GM19324 (cell line): ENCODE results near the gene MYPN.
A peak's percentile ranks its signal among the peaks of the same experiment; 100 is the strongest.
"Not testable (repeated sequence)": the region's sequence is repeated elsewhere in the genome, so short reads cannot be mapped to it uniquely, and the experiment has no call there.

ENCODE experiments used
- ATAC-seq: cut with Tn5 transposase; IDR thresholded peaks from one replicate; pipeline ENCODE4 v1.9.1; 2021; ENCODE audit warnings: mild to moderate bottlenecking, moderate library complexity; ENCODE audit not compliant: unreplicated experiment, low FRiP score

The MYPN gene

DNA sequence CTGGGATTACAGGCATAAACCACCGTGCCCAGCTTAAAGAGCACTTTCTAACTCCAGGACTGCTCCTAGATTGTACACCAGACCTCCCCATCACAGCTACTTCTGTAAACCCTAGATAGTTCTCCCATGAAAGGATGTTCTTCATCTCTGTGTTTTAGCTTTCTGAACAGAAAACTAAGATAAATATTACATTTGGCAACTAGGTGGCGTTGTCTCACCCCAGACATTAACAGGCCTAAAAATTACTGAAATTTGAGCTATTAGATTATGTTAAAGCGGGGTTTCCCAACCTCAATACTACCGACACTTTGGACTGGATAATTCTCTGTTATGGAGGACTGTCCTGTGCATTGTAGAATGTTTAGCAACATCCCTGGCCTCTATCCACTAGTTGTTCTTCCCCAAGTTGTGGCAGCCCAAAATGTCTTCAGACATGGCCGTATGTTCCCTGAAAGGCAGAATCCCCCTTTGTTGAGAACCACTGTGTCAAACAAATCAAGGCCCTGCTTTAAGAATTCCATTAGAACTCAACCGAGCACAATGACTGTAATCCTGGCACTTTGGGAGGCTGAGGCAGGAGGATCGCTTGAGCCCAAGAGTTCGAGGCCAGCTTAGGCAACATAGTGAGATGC, 103.5 kb downstream of the MYPN start:
- no peak for ATAC-seq

DNA sequence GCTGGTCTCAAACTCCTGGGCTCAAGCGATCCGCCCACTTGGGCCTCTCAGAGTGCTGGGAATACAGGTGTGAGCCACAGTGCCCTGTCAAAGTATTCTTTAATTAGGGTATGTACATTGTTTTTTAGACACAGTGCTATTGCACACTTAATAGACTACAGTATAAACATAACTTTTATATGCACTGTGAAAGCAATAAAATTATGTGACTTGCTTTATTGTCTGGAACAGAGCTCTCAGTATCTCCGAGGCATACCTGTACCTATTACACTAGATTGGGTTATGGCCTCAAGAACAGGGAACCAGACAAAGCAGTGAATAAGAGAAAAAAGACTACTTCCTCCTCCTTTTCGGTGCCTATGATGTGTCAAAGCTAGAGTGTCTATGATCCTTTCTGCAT, 109.5 kb downstream of the MYPN start:
- no peak for ATAC-seq

DNA sequence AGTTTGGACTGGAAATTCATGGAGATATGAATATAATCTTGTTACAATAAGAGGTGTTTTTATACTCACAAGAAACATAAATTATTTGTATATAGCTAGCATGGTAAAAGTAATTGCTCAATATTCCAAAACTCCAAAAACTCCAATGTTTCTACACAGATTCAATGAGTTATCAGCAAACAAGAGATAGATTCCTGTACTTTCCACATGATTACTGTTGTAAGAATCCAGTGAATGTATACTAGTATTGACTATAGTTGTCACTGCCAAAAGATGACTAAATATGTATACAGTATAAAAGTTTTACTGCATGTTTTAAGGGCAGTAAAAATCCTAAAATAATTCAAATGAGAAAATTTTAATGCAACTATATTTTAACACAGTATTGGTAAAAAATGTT, 111.9 kb downstream of the MYPN start:
- no peak for ATAC-seq

DNA sequence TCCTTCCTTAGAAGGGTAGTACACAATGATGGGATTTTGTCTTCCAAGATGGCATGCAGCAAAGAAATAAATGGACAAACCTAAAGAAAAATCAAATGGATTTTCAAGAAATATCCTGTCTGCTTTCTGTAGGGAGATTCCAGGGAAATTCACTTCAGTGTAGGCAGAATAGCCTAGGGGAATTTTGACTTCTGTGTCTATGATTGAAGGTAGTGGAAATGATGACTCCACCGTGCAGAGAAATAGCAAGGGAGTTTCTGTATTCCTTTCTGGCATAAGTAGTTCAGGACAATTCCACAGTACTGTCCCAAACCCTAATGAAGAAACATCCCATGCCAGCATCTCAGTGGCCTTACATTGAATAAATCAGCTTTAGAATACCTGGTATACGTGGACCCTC, 113.1 kb downstream of the MYPN start:
- no peak for ATAC-seq

DNA sequence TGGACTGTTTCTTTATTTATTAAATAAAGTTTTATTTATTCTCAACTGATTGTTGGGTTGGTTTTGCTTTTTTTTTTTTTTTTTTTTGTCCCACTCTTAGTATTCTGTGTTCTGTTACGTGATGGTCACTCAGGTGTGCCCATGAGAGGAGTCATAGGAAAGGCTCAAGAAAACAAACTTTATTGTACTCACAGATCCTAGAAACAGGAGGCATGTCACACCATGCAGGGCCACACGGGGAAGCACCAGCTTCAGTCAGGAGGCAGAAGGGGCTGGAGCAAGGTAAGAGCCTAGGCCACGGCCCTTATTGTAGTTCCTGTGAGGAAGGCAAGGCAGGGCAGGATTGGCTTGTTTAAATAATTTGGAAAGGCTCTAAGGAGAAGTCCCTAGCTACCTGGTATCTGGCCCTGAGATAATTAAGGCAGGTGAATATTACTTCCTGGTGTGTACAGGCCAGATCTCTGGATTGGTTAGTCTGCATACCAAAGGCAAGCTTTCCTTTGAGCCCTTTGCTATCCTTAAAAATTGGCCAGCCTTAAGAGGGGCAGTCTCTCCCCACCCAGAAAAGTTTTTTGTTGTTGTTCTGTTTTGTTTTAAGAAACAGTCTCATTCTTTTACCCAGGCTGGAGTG, 114.4 kb downstream of the MYPN start:
- no peak for ATAC-seq

DNA sequence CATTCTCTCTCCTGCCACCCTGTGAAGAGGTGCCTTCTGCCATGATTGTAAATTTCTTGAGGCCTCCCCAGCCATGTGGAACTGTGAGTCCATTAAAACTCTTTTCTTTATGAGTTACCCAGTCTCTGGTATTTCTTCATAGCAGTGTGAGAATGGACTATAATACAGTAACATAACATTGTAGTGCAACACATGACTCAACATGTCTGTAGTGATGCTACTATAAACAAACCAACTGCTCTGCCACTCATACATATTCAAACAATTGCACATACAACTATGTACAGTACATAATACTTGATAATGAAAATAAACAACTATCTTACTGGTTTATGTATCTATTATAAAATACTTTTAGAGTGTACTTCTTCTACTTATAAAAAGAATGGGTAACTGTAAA, 115.5 kb downstream of the MYPN start:
- no peak for ATAC-seq

DNA sequence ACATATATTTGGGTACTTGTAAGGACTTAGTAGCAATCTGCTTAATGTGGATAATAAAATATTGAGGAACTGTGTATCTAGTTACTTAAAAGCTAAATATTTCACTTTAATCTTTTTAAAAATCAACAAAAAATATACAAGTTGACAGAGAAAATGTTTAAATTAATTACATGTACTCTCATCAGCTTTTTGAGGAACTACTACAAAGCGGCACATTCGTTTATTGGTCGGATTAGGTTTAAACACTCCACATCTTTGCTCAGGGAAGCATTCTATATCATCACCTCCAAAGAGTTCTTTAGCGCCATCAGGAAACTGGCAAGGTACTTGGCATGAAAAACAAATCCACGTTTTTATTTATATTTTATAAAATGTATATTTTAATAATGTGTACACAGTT, 121.0 kb downstream of the MYPN start:
- ATAC-seq: no peak

DNA sequence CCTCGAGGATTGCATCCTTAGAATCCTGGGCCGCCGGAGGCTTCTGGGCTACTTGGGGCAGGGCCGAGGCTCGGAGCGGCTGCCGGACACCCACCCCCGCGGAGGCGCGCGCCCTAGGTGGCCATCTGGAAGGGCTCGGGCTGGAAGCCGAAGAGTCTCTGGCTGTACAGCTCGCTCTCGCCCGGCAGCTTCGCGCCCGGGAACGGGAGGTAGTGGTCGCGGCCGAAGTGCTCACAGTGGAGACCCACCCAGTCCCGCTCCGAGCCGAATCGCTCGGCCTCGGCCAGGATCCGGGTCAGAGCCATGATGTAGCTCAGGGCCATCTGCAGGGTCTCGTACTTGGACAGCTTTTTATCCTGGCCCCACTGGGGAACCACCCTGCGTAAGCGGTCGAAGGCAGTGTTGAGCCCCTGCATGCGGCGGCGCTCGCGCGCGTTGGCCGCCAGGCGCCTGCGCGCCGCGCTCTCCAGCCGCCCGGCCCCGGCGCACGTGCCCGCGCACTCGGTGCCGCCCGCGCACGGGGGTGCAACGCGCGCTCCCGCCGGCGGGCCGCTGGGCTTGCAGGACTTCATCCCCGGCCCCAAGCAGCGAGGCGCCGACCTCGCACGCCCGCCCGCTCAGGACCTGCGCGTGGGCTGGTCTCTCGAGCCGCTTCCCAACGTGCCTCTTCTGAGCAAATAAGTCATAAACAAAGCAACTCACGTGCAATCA, 122.0 kb downstream of the MYPN start:
- peak; percentile 88 for ATAC-seq

DNA sequence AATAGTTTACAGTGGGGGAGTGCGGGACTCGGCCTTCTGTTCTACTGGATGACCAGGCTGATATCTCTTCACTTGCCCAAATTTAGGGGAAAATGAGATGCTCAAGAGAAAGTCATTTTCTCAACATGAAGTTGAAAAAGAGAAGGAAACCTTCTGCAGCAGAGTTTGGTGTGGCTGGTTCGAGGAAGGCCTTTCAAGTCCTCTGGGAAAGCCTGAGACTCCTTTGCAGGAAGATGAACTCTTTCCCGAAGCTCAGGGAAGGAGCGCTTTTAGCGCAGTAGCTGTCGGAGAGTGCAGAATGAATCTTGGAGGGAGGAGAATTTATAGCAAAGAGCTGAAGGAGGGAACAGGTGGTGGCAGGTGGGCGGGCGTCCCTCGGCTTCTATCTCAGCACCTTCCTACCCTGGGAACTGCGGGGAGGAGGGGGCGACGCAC, 122.5 kb downstream of the MYPN start, which contains the start of gene ATOH7:
Gene ATOH7, minus strand, starts transcription at position 297 of the 435 bp plus-strand sequence. CDS start 436 bp downstream, outside the sequence.
- no peak for ATAC-seq

DNA sequence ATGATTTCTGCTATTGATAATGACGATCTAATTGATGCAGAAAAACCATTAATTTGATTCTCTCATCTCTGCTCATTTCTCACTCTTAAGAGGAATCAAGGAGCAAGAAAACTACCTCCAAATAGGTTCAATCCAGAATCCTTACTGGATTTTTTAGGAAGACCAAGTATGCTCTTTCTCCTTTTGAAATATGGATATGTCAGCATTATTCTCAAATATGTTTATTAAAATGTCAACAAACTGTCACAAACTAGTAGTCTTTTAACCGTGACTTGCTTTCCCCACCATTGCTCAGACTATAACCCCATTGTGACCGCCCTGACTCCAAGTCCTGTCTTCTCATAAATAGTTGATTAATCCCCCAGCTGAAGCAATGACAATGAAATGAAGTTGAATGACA, 123.8 kb downstream of the MYPN start:
- no peak for ATAC-seq

DNA sequence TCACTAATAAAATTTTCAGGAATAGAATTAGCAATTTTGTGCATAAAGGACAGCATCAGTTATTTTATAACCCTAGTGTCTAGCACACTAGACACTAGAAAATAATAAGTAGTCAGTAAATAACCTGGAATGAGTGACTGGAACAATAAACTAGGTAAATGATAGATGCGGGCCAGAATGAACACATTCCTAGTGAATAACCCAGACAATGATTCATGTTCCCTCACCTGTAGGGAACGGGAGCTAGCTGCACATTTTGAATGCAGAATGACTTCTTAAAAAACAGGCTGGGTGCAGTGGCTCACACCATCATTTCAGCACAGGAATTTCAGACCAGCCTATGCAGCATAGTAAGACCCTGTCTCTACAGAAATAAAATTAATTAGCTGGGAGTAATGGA, 125.8 kb downstream of the MYPN start:
- no peak for ATAC-seq

DNA sequence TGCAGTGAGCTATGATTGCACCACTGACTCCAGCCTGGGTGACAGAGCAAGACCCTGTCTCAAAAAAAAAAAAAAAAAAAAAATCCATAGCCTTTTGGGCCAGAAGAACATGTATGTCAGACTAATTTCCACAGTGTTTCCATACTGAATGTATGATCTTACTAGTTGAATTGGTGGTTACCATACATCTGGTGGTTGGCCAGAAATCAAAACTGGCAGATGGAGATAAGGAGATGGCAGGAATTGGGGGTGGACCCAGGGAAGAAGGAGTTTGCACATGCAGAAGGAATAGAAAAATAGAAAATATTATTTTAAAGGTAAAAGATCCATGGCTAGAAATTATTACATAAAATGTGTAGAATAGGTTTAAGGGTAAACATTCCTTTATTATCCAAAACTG, 126.3 kb downstream of the MYPN start:
- no peak for ATAC-seq

DNA sequence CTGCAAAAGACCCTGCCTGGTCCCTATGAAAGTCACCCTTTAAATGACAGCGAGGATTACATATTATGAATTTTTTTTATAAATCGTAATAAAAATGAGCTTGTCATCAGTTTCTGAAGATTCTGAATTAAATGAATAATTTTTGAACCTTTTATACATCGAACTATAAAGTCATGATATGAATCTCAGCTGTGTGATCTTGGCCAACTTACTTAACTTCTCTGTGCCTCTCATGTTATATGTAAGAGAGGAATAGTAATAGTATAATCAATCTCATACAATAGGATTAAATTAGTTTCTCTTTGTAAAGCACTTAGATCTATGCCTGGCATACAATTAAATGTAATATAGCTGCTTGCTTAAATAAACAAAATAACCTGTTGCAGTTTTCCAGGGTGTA, 127.9 kb downstream of the MYPN start:
- ATAC-seq: no peak

DNA sequence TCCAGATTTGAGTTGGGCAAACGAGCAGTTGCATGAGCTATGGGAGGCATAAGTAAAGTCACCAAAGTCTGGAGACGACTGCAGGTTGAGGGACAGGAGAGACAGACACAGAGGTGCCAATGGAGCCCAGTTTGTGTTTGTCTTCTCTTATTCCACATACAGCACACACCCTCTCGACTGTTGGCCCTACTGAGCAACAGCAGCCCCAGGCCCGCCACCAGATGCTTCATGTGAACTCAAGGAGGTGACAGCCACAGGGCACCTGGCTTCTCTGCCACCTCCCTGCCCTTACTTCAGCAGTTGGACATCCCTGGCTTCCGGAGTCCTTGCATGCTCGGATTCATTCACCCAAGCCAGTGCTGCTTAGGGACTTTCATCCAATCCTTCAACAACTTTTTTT, 129.1 kb downstream of the MYPN start:
- no peak for ATAC-seq

DNA sequence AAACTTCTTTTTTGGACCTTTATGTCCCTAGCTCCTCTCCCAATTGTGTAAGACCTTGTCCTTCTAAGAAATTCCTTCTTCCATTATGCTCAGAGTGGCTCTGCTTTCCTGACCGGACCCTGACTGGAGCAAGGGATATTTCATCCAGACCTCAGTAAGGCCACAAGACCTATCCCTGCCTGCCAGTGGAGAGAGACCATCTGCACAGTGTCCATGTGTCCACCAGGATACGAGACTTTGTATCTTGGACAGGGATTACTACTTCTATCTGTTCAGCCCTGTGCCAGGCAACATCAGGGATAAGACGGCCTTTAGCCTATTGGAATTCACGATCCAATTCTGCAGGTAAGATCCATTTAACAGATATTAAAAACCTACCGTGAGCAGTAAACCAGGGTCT, 129.8 kb downstream of the MYPN start:
- no peak for ATAC-seq

DNA sequence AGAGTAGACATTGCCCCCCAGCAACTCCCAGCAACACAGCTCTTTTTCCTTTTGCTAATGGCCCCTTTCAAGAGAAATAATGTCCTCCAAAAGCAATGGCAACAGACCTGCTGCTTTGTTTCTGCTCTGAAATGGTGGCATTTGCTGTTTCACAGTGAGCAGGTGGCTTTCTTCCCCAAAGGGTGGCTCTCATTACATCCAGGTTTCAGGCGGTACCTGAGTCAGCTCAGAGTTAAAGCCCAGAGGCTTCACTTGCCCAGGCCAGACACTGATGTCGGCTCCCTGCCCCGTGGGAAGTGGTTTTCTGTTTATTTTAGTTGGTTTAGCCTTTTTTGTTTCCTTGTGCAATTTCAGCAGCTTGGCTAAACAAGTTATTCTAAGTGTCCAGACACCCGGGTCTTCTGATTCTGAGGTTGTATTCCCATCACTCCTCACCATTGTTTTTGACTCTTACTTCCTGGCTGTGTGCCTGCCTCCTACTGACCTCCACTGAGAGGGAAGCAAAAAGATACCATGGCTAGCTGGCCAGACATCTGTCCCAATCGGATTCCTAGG, 130.4 kb downstream of the MYPN start:
- ATAC-seq: no peak

DNA sequence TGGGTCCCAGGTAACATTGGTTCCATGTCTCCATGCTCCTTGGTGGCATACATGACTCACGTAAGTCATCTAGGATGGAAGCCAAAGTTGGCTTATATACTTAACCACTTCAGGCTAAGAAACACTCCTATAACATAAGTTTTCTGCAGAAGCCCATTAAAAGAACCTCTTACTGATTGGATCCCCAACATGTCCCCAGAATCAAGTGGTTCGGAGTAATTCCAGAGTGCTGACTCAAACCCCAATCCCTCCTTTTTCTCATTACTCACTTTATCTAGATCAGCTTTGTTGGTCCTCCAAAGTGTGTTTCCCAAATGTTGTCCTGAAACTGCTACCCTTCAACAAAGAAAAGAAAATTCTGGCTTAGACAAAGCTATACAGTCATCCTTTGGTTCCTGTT, 132.8 kb downstream of the MYPN start:
- no peak for ATAC-seq

DNA sequence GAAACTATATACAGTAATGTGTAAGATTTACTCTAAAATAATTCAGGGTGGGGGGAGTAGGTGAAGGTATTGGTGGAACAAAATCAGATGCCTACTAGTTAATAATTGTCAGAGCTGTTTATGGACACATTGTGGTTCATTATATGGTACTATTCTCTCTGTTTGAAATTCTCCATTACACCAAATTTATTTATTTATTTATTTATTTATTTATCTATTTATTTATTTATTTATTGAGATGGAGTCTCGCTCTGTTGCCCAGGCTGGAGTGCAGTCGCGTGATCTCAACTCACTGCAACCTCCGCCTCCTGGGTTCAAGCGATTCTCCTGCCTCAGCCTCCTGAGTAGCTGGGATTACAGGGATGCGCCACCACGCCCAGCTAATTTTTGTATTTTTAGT, 137.1 kb downstream of the MYPN start:
- ATAC-seq: not testable (repeated sequence)

DNA sequence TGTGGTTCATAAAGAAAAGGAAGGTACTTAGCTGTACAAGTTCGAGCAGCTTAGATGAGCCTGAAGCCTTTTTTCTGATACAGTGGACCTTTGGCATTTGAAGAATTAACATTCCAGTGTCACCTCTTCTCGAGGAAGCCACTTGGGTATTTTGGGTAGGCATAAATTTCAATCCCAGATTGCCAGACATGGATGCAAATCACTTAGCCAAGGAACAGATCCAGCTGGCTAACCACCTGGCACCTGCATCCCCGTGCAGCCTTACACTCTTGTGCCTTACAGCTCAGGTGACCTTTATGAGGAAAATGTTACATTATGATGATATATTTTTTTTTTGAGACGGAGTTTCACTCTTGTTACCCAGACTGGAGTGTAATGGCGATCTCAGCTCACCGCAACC, 138.6 kb downstream of the MYPN start:
- no peak for ATAC-seq

DNA sequence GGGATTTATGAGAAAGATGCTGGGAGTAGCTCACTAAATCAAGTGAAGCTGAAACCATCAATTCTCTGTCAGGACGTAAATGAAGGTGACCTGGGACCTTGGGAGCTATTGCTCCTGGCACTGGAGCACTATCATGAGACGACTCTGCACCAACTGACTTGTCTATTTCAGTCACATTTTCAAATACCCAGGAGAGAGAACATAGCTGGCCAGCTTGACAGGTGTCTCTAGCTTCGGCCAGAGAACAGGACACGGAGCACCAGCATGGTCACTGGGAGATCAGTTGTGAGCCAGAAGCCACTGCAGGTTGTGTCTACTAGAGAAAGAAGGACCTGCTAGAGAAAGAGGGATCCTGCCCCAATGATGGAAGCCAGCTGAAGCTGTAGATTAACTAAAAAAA, 140.0 kb downstream of the MYPN start:
- ATAC-seq: no peak

DNA sequence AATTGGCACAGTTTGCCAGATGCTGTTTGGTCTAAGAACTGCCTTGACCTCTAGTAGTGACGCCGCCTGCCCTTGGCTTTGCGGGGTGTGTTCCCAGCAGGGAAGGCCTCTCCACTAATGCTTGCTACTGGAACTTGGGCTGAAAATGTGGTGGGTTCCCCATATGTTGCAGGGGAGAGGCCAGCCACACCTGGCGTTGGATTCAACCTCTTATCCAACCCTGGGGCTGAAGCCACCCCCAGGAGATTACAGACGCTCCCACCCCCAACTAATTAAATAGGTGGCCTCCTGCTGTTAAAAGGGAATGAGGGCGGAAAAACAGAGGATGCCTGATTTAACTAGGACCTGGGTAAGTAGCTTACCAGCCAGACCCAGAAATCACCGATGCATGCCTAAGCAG, 141.9 kb downstream of the MYPN start:
- no peak for ATAC-seq
